Lower lobe of right lung (tissue), 2 donors: ENCODE results near the gene OR52B2. TPM values are rescaled to one million over a fixed set of nuclear protein-coding genes. Genes with fewer than 3 reads are reported as not detected.
"Not testable (repeated sequence)": the region's sequence is repeated elsewhere in the genome, so short reads cannot be mapped to it uniquely, and the experiment has no call there.

Experiments
- ATAC-seq, 2 donors: fragments of 200-7000 bp; cut with Tn5 transposase; one replicate each; pipeline ENCODE4 v1.9.1; 2020 to 2022; ENCODE audit warnings: mild to moderate bottlenecking in 2 of 2, moderate library complexity in 2 of 2
- DNase-seq: peaks from one replicate; pipeline ENCODE4 v3.0.0-alpha.2; 2020
- H3K27ac ChIP-seq: fragments of 200-600 bp; one replicate; pipeline ENCODE4 v1.8.0; 2022
- H3K27me3 ChIP-seq: fragments of 200-600 bp; one replicate; pipeline ENCODE4 v1.8.0; 2022; ENCODE audit warnings: low read depth
- H3K36me3 ChIP-seq: fragments of 200-600 bp; one replicate; pipeline ENCODE4 v1.8.0; 2022; ENCODE audit warnings: mild to moderate bottlenecking
- H3K4me1 ChIP-seq: fragments of 200-600 bp; one replicate; pipeline ENCODE4 v1.8.0; 2022
- H3K4me3 ChIP-seq: fragments of 200-600 bp; one replicate; pipeline ENCODE4 v1.8.0; 2022; ENCODE audit warnings: mild to moderate bottlenecking
- H3K9me3 ChIP-seq: fragments of 200-600 bp; one replicate; pipeline ENCODE4 v1.8.0; 2022
- CTCF ChIP-seq: fragments of 200-600 bp; IDR thresholded peaks from one replicate; pipeline ENCODE4 v1.8.0; 2022; ENCODE audit warnings: antibody characterized with exemption, mild to moderate bottlenecking
- intact Hi-C: fragments of 100-400 bp; cut with DNase I; formaldehyde crosslinking; loops from one replicate; pipeline ENCODE4 v1.11.0; 2022
- total RNA-seq: library from RNA; stranded (reverse); fragmentation: NEBNext Ultra II Directional; extraction: Animal tissue kit (Norgen Biotek cat#: 25700); gene quantifications from one replicate; pipeline ENCODE4 v1.2.1, GENCODE V29; 2021
- donor health status: DM: no; HTN: yes; CAD: no; lungs with severe emphysema.

The OR52B2 gene
- total RNA-seq, 1 donor from 2014 or later: not detected

DNA sequence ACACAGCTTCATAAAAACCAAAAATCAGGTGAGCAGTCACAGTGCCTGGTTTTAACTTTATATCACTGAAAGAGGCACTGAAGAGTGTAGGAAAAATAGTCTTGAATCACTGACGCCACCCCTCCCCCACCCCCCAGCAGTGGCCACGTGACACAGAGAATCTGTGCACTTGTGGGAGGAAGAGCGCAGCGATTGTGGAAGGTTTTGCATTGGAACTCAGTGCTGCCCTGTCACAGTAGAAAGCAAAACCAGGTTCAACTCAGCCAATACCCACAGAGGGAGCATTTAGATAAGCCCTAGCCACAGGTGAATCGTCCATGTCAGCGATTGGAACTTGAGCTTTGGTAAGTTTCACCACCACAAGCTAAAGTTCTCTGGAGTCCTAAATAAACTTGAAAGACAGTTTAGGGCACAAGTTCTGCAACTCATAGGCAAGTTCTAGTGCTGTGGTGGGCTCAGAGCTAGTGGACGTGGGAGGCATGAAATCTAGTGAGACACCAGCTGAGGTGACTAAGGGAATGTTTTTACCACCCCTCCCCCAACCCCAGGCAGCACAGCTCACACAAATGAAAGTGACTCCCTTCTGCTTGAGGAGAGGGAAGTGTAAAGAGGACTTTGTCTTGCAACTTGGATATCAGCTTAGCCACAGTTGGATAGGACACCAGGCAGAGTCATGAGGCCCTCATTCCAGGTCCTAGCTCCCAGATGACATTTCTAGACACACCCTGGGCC is 13.3 kb downstream of the OR52B2 start:
- no peak for TF ChIP-seq CTCF
- no peak overlapping the region for H3K4me3 ChIP-seq
- H3K27ac ChIP-seq: no peak overlapping the region
- H3K36me3 ChIP-seq: no peaks in the 10 kb centered on the region
- DNase-seq: no peak
- intact Hi-C loops: no loop called here
- H3K27me3 ChIP-seq: no peaks in the 10 kb centered on the region
- H3K9me3 ChIP-seq: no peaks in the 10 kb centered on the region
- no peak for ATAC-seq
- H3K4me1 ChIP-seq: no peaks in the 10 kb centered on the region

DNA sequence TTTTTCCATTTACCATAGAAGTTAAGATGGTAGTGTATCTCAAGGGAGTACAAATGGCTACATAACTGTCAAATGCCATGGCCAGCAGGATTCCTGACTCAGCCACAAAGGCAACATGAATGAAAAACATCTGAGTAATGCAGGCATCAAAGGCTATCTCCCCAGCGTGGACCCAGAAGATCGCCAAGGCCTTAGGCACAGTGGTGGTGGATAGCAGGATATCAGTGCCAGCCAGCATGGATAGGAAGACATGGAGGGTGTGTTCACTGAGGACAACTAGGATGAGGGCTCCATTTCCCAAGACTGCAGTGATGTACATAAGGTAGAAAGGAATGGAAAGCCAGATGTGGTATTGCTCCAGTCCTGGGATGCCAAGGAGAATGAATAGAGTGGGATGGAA is 18.0 kb downstream of the OR52B2 start:
- no peak for DNase-seq
- H3K4me1 ChIP-seq: no peaks in the 10 kb centered on the region
- H3K27me3 ChIP-seq: no peaks in the 10 kb centered on the region
- TF ChIP-seq CTCF: no peak
- ATAC-seq: no peak
- no peak overlapping the region for H3K4me3 ChIP-seq
- intact Hi-C loops: no loop called here
- H3K27ac ChIP-seq: no peak overlapping the region
- H3K36me3 ChIP-seq: no peaks in the 10 kb centered on the region
- H3K9me3 ChIP-seq: no peaks in the 10 kb centered on the region

DNA sequence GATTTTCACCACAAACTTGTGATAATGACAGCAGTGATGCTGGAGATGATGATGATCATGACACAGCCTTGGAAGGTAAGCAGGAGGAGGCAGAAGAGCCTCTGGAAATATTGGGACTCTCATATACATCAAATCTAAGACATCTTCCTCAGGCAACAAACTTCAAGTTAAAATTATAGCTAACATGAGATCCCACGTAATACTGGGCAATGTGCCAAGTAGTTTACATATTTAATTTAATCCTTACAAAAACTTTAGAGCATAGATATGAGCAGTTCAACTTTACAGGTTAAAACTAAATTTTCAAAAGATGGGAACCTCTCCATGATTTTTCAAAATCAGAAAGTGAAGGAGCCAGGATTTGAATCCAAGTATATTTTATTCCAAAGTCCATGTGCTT is 19.0 kb downstream of the OR52B2 start:
- no peak for TF ChIP-seq CTCF
- DNase-seq (no peak), ATAC-seq (no peak)
- H3K9me3 ChIP-seq: no peaks in the 10 kb centered on the region
- no peaks in the 10 kb centered on the region for H3K27me3 ChIP-seq
- H3K4me1 ChIP-seq: no peaks in the 10 kb centered on the region
- no peaks in the 10 kb centered on the region for H3K36me3 ChIP-seq
- intact Hi-C loops: no loop called here
- no peak overlapping the region for H3K27ac ChIP-seq
- no peak overlapping the region for H3K4me3 ChIP-seq

- ATAC-seq, H3K4me1 ChIP-seq, DNase-seq, H3K27ac ChIP-seq, intact Hi-C loops, H3K27me3 ChIP-seq, H3K36me3 ChIP-seq, H3K9me3 ChIP-seq, H3K4me3 ChIP-seq: not testable (repeated sequence)
These were observed 26.4 kb downstream of the OR52B2 start for GRCh38 chr11:6143737-6144136.

DNA sequence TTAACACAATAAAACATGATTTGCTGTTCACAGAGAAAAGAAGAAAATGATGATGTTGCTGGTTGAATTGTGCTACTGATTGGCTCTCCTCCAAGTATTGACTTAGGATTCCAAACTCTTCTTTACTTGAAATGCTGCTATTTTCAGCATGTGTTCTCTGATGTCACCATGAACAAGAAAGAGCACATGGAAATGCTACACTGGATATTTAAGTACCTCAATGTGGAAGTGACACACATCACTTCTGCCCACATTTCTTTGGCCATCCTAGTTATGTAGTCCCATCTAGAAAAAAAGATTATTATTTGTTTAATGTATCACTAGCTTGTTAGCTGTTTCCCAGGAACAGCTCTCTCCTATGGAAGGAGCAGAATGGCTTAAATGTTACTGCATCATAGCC is 27.2 kb downstream of the OR52B2 start:
- no peak for DNase-seq
- no peaks in the 10 kb centered on the region for H3K27me3 ChIP-seq

GRCh38 chr11:6135936-6136335 is 34.2 kb downstream of the OR52B2 start:
- H3K4me1 ChIP-seq, H3K27me3 ChIP-seq, H3K9me3 ChIP-seq, intact Hi-C loops, ATAC-seq, DNase-seq, H3K36me3 ChIP-seq, H3K27ac ChIP-seq, H3K4me3 ChIP-seq: not testable (repeated sequence)

More for the DNA sequence above, 27.2 kb downstream of the OR52B2 start:
- no peaks in the 10 kb centered on the region for H3K4me1 ChIP-seq
- no peak for TF ChIP-seq CTCF
- H3K4me3 ChIP-seq: no peak overlapping the region
- H3K27ac ChIP-seq: no peak overlapping the region
- no peaks in the 10 kb centered on the region for H3K36me3 ChIP-seq
- H3K9me3 ChIP-seq: no peaks in the 10 kb centered on the region
- ATAC-seq: no peak
- intact Hi-C loops: no loop called here
